Stimulated activated CD8-positive, alpha-beta memory T cell treated with anti-CD3 and anti-CD28 coated beads, Interleukin-7, amount 100 ng/mL, for 4 hours (primary cell): Measurements from ENCODE around the gene ZBTB38.

Experiments used
- DNase-seq, 2 donors: peaks; one replicate each; pipeline ENCODE4 v3.0.0-alpha.2; 2020; ENCODE audit warnings: low read depth in 2 of 2

ZBTB38 gene

DNA sequence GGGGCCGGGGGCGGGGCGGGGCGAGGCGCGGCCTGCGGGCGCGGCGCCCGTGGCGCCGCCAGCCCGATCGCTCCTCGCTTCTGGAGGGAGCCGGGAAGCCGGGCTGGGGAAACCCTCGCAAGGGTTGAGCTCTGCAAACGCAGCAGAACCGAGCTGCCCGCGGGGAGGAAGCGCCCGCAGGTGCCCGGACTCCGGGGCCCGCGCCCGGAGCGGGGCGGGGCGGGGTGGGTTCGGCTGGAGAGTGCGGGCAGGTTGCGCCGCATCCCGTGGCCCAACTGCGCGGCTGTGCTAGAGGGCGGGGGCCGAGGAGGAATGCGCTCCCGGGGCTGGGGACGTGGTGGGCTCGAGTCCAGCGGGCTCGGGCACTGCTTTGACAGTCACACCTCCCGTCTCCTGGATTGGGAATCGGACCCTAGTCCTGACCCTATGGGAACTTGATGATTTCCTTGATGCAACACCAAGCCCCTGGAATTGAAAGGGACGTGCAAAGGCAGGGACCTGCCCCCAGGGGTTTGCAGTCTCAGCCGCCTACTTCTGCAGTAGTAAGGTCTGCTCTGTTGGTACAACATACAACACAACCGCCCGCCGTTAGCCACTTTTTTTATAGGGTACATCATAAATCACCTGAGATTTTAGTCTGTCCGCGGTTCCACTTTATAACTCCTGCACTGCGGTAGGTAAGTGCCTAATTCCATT, 34.3 kb downstream of the ZBTB38 start:
- peak in 1 of 2 donors; percentile 26 for DNase-seq

DNA sequence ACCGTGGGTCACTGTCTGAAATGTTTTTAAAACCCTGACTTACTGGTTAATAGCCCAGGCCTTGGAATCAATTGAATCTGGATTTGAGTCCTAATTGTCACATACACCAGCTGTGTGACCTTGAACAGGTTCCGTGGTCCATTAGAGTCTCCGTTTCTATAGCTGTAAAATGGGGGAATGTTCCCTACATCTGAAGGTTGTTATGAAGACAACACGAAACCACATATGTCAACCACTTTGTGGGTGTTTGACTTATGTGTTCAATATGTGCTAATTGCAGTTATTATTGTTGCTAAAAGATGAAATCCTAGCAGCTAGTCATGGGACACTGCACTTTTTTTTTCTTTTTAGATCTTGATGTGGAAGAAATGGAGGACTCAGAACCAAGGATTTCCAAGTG, 35.3 kb downstream of the ZBTB38 start:
- no peak for DNase-seq

DNA sequence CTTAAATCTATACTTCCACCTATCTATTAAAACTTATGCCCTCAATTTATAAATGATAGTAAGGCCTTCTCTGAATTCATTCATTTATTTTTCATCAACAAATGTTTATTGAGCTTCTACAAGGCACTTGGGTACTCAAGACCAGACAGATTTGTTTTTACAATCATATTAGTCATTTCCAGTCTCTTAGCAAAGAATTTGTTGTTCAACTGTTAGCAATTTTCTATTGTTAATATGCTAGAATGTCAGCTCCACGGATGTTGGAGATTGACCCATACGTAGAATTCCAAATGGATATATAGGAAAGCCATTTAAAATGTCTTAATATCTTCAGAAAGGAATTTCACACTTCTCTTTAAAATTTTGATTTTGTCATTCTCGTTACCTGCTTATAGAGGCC, 36.7 kb downstream of the ZBTB38 start:
- DNase-seq: no peak

DNA sequence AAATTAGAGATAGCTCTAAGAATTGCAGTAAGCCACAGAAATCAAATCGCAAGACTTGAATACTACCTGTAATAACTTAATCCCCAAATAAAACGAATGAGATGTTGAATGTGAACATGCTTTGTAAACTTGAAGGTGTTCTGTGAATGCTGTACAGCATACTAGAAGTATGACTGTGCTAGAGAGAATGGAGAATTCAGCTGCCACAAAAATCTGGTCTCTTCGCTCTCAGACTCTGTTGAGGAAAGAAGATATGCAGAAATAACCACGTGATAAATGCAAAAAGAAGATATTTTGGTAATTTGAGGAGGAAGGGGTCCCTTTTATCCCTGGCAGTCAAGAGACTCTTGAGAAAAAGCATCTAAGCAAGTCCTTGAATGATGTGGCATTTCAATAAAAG, 37.3 kb downstream of the ZBTB38 start:
- DNase-seq: no peak

DNA sequence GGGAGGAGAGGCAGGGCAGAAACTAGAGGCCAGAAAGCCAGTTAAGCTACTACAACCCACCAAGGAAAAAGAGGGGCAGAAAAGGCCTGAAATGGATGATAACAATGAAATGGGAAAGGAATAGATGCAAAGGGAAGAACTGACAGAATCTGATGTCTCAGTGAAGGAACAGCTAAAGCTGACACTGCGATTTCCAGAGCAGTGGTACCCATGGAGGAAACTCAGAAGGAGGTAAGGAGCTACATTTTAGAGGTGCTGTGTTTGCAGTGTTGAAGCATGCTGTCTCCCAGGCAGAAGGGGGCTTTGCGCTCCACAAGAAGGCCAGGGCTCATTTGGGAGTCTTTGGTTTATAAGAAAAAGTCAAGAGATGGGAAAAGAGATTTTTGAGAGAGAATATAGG, 38.0 kb downstream of the ZBTB38 start:
- DNase-seq: no peak

DNA sequence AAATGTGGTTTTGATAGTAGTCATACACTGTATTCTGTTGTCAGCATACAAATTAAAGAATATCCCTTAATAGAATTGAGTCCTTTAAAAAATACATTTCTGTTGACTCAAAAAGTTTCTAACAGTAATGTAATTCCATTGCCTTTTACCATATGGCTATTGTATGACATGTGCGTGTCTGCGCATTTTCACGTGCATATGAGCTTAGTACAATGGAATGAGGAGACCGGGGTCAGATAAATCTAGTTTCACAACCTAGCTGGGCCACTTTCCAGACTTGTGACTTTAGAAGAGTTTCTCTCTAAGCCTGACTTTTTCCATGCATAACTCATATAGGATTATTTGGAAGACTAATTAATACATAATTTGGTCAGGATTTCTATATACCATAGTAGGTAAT, 38.7 kb downstream of the ZBTB38 start:
- no peak for DNase-seq

DNA sequence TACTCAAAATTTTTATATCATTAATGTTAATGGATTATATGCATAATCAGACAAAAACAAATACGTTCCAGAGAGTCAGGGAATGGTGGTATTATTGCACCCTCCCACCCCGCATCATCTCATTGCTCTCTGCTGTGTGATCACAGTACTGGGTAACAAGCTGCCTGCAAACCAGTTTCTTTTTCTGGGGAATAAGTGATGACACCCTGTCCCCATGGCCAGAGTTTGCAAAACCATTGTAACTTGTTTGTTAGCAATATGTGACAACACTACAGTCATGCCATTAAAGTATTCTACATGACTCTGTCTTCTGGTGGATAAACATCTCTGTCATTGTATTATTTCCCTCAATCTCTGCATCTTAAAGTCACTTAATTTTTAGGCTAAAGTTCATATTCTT, 39.5 kb downstream of the ZBTB38 start:
- no peak for DNase-seq

DNA sequence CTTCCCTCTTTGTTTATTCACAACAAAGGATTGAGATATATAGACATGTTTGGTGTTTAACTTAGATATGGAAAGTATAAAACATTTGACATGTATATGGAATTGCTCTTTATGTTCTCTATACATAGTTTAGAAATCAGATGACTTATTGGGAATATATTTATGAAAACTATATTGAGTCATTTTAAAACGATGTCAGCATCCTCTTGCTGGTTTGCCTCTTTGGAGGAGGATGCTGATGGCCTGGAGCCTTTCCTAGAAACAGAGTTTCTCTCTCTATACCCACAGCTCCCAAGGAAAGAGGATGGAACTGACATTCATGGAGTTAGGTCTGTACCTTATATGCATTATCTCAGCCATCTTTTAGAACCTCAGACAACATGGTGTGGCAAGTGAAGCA, 40.3 kb downstream of the ZBTB38 start:
- DNase-seq: no peak

DNA sequence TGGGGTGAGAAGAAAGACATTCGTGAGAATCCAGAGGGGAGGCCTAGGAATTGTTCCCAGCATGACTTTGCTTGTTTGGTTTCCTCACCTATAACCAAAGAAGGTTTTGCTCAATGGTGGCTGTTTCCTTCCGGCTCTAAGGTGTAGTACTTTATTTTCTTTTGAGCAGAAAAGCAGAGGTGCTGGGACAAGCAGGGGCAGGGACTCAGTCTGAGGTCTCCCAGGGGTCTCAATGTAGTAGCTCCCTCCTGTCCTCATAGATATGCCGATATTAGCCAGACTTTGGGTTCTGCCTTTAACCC, 41.6 kb downstream of the ZBTB38 start:
- DNase-seq: no peak

DNA sequence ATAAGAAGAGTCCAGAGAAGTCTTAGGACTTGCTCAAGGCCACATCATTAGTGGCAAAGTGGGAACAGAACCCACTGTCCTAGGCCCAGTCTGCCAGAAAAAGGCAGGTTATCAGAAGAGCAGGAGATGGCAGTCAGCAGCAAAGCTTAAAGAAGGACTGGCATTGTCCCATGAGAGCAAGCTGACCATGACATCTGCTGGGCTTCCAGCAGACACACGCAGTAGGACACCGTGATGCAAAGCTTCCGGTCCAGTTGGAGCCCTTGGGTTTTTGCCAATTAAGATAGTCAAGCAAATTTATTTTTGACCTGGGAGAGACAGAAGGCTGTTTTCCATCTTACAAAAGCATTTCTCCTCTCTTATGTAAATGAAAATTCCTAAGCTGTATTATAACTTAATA, 42.1 kb downstream of the ZBTB38 start:
- no peak for DNase-seq

DNA sequence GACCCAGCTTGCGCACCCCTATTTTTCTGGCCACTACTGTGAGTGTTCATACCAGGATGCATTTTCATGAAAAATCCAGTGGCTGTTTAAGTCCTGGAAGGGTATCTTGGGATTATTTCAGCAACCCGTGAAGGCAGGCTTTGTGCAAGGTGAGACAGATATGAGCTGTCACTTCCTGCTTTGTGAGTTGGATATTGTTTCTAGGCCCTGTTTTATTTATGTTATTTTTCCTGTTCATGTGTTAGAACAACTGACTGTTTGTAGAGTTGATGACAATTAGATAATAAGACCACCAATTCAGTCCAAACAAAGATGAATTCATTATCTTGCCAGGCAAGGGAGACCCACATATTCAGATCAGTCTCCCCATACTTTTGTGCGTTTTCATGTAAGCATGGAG, 42.5 kb downstream of the ZBTB38 start:
- no peak for DNase-seq

DNA sequence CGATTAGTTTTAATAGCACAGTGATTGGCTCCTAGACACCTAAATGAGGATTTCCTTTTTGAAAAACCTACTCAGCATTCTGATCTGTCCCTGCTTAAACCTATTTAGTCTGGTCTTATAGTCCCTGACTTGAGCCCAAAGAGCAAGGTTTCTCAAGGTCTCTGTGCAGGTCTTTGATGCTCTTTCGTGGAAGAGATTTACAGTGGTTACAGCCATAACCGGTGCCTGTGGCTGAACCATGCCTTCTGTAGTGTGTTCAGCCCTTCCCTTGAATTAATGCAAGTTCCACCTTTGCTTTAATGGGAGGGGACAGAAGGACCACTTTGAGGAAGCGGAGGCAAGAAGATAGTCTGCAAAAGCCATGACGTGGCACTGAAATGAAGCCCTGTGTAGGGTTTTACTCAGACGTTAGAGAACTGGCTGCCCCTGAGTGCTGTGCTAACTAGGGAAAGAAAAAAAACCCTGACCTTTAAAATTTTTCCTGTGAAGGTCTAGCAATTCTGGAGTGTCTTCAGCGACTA, 43.0 kb downstream of the ZBTB38 start:
- DNase-seq: peak in 1 of 2 donors; percentile 11

DNA sequence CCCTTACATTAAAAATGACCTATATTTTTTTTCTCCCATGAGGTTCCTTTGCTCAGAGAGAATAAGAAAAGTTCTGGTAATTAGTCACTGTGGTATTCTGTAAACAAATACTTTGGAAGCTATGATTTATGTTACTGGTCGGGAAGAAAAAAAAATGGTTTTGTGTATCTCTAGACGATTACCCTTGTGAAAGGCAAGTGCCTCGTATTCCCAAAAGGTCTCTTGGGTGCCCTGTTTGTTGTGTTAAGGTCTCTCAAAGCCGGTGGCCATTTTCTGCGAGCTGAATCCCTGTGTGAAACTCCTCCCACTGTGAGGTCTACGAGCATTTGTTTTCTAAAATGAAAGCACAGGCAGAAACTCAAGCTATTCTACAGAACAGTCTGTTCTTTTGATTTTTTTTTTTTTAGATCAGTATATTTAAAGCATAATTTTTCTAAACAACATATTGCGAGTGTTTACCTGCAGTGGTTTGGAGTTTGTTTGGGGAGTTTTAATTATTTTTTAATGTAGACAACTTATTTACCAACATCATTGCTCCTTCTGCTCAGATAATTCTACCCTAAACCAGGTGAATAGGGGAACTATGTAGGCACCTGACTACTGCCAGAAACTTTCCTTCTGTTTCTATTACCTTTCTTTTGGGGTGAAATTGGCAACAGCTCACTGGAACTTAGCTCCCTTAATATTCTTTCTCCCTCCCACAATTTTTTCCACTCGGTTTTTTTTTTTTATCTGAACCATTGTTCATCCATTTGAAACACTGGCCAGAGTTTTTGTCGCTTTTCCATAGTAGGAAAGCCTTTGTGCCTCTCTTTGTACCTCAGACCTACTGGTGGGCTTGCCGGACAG, 44.0 kb downstream of the ZBTB38 start:
- peak in 1 of 2 donors; percentile 29 for DNase-seq

DNA sequence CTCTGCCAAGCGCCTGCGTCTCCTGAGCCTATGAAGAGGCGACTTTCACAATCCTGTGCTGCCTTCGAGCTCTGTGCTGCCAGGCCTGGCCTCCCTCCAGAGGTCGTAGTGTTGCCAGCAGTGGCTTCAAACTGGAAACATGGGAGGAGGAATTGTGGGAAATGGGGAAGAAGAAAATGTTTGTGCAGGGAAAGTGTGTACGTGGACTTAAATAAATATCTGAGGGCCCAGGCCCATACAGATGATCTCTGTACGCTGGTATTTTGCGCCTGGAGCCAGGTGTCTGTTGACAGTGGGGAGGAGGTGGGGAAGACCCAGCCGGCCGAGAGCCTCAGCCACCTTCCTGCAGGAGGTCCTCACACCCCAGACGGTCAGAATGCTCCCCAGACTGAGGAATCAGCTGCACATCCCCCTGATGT, 44.6 kb downstream of the ZBTB38 start:
- DNase-seq: no peak

DNA sequence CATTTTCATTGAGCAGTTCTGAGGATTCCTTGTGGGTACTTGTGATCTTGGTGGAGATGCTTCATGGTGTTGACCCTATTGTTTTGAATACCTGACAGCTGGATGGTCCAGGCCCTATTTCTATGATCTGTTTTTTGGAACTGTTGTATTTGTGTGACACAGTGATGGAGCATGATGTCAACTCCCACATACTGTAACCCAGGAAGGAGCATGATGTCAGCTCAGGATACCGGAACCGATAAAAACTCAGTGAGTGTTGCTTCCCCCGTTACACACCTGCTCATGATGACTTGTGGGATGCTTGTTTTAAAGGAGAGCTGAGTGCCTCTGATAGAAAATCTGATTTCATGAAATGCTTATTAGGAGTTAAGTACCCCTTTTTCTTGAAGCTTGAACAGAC, 45.1 kb downstream of the ZBTB38 start:
- no peak for DNase-seq

DNA sequence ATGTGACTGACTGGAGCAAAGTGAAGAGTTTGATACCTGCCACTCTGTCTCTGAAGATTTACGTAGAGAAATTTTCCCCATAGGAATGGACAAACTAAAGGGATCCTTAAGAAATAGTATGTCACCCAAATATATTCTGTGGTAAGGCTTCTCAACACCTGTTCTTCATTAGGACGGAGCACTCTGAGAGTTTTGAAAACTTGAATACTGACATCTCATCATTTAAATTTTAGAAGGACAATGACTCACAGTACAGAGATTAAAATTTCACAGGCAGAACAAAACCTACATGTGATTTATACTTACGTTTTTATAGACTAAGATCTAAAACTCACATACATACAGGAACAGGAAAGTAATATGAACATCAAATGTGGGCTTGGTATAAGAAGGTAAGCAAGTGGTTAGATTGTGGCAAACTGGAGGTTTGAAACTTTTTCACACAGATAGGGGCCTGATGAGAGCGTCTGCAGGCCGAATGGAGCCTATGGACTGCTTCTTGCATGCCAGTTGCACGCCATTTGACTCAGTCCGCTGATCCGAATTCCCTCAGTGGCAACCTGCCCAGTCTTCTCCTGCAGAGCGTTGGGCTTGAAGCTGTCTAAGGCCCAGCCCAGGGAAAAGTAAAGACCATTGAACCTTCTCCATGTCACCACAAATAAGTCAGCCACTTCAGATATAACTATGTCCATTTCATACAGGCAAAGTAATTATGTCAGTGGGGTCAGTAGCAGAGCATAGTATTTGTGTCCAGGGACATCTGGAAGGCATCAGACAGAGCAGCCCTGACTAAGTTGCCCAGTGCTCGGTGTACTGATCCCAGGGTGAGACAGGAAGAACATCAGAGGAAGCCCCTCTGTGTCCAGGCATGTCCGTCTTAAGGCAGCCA, 45.7 kb downstream of the ZBTB38 start:
- no peak for DNase-seq

DNA sequence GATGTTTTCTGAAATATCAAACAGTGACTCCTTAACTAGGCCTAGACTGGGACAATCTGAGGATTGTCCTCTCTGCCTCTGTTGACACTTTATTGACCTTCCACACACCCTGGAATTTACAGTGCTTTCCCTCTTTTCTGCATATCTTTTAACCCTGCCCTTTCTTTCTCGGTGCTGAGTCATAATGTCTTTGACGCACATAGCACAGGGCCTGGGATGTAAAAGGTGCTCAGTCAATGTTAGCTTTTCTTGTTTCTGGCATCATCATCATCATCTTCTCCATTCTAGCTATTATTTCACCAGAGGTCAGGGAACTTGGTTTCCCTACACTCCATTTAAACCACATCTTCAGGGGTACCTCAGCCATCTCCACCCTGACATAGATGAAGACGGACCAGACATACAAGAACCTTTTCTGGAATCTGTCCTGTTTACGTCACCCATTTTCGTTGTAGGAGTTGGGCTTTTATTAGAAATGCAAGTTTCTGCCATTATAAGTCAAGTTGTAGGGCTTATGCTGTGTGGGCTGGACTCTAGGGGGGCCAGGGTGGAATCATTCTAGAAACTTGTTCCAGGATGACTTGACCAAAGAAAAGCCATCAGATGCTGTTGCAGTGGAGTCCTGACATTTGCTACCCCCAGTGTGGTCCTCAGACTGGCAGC, 46.6 kb downstream of the ZBTB38 start:
- no peak for DNase-seq

DNA sequence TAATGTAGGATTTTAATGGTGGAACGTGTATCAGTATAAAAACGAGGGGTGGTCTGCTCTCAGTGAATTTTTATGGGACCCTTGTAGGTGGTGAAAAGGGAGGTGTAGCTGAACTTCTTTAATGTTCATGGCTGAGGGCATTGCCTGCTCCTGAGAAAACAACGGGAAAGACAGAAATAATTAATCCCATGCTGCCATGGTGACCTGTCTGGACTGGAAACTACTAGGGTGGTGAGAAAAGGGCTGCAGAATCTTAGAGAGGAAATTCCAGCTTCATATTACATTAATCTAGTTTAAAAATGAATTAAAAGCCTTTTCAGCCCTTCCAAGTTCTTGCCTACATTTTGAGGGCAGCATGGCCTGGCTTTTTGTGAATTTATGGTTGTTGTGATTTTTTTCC, 47.6 kb downstream of the ZBTB38 start:
- DNase-seq: no peak
